Hematopoietic multipotent progenitor cell (in vitro differentiated cells): ENCODE results near the gene SPACA7. TPM values are rescaled to one million over a fixed set of nuclear protein-coding genes. Genes with fewer than 3 reads are reported as not detected.
"Not testable (repeated sequence)": the region's sequence is repeated elsewhere in the genome, so short reads cannot be mapped to it uniquely, and the experiment has no call there.

Experiments
- DNase-seq, 3 donors: peaks; one replicate each; pipeline ENCODE4 v3.0.0-alpha.2; 2011 to 2015; ENCODE audit warnings: low read depth in 2 of 3, low spot score in 2 of 3
- total RNA-seq: library from RNA; depleted of rRNA; stranded (reverse); fragments of >200 nt; gene quantifications from one replicate; pipeline ENCODE4 v1.2.3, GENCODE V29; 2012

Gene SPACA7
- total RNA-seq, 1 donor: not detected

DNA sequence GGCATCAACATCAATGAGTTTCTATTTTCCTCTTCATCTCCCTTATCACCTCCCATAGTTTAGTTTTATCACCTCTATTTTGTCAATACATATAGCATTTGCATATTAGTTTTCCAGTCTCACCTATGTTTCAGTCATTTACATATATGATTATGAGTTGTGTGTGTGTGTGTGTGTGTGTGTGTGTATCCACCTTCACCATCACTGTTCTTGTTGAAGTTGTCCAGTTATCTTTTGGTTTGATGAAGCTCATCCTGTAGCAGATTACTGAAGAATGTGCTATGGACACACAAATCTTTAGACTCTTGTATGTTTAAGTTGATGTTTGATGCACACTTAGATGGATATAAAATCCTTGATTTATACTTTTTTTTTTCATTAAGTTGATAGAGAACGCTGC, 40.5 kb downstream of the SPACA7 start:
- DNase-seq: no peak

DNA sequence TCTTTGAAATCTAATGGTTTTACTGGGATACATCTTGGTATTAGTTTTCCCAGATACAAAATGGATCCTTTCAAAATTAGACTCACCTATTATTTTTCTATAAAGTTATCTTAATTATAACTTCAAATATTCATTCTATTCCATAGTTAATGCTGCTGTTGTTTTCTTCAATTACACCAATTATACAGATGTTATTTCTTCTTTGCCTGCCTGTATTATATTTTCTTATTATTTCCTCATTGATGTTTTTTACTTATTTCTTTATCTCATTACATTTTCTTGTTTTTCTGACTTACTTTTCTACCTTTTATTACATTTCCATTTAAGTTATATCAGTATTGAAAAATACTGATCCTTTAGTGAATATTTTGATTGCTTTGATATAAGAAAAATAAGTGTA, 40.9 kb downstream of the SPACA7 start:
- DNase-seq: no peak

DNA sequence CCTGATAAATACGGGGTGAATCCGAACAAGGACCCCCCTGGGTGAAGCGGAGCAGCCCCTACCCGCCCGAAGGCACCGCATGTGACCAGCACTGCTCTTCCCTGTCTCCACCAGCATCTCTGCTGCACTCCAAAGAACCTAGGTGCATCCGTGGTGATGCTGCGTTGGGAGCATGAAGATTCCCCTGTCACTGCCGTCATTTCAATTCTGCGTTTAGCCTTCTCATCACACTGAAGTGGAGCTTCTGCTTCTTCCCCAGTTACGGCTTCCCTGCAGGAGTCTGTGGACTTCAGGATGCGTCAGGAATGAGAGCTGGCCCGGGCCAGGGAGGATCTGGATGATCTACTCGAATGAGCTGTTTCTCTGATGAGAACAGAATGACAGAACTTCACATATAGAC, 47.9 kb downstream of the SPACA7 start:
- no peak for DNase-seq

DNA sequence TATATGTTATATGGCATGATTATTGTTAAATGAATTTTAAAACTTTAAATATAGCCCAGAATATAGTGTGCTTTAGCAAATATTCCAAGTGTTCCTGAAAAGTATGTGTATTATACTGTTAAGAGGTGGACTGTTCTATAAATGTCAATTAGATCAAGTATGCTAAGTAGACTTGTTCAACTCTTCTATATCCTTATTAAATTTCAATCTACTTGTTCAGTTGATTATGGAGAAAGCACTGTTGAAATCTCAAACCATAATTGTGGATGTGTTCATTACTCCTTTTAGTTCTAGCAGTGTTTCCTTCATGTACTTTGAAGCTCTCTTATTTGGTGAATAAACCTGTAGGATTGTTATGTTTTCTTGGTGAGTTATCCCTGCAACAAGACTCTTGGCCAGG, 52.5 kb downstream of the SPACA7 start:
- DNase-seq: no peak

DNA sequence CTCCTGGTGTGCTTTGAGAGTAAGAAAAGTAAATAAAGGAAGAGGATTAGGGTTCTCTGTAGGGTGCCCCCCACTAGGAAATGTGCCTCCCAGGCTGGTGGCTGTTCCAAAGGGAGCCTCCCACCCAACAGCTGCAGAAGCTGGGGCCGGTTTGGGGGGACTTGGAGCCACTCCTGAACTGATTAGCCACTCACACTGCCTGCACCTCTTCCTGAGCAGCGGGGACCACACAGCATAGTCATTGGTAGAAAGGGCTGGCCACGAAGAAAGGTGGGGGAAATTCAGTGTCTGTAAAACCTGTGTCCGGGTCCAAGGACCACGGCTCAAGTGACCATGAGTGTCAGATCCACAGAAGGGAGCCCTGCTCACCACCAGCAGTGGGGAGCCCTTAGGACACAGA, 55.6 kb downstream of the SPACA7 start:
- no peak for DNase-seq

DNA sequence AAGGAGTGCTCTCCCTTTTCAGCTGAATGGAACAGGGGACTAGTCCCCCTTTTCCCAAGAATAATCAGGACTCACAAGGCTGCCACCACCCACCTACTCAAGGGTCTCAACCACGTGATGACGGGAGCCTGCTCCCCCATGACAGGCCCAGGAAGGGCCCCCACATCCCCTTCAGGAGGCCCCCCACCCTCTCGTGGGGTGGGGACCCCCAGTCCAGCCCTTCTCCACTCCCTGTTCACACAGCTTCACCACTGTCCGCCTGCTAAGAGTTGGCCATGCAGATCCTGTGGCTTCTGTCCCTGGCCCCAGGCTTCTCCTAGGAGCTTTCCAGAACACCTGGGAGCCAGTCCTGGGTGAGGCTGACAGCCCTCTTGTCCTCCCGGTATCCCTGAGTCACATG, 56.6 kb downstream of the SPACA7 start:
- DNase-seq: not testable (repeated sequence)

DNA sequence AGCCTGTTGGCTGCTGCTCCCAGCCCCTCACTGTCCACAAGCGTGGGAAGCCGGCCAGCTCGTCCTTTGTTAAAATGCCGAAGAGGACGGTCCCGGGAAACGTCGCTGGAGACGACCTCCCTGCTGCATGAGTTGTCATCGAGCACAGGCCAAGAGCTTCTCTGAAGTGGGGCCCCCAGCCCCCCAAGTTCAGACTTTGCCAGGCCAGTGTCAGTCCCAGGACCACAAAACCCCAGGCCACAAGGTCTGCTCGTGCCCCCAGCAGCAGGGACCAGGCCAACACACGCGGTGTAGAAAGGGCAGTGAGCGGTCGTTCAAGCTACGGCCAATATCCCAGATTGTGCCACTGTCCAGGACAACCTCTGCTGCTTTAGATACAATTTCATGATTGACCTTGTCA, 57.4 kb downstream of the SPACA7 start:
- DNase-seq: not testable (repeated sequence)

DNA sequence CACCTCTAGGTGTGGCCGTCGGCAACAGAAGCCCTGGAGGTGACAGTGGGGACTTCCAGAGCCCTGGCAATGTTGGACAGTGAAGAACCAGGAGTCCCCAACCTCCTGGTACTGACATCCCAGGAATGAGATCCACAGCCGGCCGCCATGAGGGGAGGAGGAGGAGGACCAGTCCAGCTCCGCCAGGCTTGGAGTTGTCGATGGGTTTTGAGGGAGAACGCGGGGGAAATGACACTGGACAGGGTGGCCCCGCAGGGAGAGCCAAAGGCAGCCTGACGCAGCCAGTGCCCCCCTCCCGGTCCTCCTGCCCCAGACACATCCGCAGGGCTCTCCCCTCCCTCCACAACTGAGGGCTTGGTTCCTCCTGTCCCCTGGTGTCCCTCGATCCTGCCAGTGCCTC, 57.9 kb downstream of the SPACA7 start:
- no peak for DNase-seq

DNA sequence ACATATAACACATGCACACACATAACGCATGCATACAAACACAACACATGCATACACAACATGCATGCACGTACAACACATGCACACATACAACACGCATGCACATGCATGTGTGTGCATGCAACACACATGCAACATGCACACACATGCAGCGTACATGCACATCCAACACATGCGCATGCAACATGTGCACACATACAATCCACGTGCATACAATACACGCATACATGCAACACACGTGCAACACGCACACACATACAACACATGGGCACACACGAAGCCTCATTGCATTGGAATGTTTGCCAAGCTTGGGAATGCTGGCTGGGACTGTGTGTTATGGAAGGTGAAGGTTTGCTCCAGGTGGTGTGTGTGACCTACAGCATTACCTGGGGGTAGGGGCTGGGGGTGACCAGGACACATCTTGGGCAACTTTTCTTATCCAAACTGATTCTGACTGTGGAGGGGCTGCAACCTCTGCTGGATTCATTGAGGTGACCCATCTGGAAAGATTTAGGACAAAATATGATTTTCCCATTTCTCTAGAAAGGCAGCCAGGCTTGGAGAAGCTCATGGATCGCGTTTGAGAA, 58.9 kb downstream of the SPACA7 start:
- DNase-seq: no peak

DNA sequence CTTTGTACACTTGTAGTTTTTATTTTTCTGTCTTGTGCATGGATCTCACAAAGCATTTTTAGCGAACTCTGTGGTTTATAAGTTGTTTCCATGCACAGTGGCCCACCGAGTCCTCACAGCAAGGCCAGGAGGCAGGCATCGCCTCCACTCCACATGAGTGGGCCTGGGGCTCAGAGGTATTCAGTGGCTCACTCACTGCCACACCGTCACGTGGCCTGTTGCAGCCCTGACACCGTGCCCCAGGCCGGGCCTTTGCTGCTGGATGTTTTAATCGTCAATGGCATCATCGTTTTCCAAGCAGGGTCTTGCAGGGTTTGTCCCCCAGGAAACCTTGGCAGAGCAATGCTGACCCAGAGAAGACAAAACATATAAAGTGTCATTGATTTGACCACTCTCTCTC, 59.8 kb downstream of the SPACA7 start:
- DNase-seq: no peak

DNA sequence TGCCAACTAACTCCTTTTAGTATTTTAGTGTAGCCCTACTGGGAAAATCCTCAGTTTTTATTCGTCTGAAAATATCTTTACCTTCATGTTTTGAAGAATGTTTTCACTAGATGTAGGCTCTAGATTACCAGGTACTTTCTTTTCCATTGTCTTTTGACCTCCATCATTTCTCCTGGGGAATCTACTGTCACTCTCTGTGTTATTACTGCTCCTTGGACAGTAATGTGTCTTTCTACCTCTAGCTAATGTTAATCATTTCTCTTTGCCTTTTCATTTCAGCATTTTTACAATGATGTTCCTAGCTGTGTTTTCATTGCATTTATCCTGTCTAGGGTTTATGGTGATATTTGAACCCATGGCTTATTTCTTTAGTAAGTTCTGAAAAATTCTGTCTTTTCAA, 61.9 kb downstream of the SPACA7 start:
- DNase-seq: no peak

DNA sequence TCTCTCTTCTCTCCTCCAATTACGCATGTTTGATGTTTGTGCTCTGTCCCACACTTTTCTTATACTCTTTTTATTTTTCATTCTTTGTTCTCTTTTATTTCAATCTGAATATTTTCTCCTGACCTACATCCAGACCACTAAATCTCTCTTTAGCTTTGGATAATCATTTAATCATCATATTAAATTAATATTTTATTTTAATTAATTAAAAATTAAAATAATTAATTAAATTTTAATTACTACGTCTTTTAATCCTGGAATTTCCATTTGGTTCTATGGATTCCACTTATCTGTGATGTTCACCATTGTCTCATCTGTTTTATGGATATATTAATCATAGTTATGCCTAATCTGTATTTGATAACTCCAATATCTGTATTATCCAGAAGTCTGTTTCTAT, 62.4 kb downstream of the SPACA7 start:
- no peak for DNase-seq

DNA sequence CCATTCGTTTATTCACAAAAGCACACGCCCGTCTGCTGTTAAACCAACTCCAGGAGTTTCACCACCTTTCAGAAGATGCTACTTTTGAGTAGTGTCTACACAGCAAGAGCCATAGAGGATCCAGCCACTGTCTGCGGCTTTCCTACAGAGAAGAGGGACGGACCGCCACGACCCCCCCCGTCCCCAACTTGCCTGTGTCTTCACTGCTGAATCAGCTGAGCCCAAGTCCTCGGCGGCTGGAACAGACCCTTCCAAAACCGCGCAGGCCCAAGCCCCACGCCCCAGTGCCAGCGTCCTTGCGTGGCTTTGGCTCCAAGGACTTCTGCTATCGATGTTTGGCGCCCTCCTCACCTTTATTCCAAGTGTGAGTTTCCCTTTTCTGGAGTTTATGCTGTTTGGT, 65.1 kb downstream of the SPACA7 start:
- DNase-seq: no peak

DNA sequence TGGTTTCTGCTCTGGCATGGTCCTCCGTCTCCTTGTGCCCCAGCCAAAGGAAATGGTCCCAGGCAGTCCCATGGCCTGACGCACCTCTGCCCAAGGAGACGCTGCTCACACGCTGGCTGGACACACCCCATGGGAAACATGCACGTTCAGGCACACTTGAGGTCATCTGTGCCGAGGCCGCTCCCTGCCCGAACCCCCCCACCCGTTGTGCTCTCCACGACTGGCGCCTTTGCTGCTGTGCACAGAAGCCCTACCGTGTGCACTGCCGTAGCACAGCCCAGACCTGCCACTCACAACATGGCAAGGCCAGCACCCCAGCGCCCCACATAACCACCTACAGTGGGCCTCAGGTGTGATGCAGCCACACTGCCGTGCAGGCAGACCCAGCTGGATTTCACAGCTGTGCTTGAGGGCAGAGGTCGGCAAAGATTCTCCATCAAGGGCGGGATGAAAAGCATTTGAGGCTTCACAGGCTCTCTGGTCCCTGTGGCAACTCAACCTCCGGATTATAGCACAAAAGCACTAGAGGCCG, 65.7 kb downstream of the SPACA7 start:
- DNase-seq: no peak

DNA sequence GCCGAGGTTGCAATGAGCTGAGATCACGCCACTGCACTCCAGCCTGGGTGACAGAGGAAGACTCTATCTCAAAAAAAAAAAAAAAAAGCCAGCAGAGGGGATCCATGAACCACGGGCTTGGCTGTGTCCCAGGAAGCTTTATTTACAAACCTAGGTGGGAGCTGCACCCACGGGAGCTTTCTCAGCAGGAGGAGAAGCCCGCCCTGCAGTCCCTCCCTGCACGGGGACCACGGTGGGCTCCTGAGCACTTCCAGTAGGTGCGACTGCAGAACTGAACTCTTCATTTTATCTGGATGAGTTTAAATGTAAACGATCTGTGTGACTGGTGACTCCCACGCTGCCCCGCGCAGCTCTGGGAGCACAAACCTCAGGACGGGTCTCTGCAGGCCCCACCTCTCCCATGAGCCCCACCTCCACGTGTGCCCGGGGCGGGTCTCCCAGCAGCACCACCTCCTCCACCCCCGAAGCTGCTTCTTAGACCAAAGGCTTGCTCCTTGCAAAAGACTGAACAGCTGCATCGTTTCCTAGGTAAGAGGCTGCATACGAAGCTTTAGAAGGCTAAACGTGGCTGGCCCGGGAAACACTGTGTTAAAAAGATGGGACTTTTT, 66.4 kb downstream of the SPACA7 start:
- no peak for DNase-seq

DNA sequence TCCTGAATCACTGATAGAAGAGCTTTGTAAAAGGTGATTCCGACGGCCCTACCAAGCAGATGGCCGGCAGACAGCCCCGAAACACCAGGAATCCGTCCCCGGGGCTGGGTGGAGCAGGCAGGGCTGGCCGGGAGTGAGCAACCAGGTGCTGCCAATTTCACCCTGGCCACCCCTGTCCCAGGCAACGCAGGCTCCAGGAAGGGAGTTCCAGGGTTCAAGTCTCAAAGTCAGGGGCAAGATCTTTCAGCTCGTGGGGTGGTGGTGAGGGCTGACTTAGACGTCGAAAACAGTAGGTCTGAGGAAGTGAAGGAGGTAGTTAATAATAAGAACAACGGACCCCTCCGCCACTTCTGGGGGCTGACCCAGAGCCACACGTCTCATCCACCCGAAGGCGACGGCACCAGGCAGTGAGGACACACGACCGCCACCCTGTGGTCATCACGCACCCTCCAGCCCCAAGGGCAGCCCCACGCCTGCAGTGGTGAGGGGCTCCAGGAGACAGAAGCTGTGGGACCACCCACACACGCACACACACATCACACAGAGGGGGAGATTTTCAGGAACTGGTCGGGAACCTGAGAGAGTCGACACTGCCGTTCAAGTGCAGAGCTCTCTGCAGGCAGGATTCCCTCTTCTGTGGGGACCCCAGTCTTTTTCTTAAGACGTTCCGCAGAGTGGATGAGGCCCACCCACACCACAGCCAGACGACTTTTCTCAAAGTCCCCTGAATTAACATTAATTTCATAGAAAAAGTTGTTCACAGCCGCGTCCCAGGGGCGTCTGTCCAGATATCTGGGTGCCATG, 67.2 kb downstream of the SPACA7 start:
- peak in 2 of 3 donors; percentile 14 to 42 for DNase-seq

DNA sequence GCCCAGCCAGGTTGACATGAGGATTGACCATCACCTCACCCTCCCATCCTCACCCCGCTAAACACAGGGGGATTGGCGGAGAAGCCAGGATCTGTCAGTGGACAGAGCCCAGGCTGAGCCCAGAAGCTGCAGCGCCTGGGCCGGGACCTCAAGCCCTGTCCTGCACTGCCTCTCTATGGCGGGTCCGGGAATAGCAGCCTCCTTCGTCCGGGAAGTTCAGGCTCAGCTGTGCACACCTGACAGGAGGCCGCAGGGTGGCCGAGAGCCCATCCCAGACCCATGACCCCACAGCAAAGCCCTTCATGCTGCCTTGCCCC, 67.8 kb downstream of the SPACA7 start:
- DNase-seq: peak in 2 of 3 donors; percentile 40 to 56

DNA sequence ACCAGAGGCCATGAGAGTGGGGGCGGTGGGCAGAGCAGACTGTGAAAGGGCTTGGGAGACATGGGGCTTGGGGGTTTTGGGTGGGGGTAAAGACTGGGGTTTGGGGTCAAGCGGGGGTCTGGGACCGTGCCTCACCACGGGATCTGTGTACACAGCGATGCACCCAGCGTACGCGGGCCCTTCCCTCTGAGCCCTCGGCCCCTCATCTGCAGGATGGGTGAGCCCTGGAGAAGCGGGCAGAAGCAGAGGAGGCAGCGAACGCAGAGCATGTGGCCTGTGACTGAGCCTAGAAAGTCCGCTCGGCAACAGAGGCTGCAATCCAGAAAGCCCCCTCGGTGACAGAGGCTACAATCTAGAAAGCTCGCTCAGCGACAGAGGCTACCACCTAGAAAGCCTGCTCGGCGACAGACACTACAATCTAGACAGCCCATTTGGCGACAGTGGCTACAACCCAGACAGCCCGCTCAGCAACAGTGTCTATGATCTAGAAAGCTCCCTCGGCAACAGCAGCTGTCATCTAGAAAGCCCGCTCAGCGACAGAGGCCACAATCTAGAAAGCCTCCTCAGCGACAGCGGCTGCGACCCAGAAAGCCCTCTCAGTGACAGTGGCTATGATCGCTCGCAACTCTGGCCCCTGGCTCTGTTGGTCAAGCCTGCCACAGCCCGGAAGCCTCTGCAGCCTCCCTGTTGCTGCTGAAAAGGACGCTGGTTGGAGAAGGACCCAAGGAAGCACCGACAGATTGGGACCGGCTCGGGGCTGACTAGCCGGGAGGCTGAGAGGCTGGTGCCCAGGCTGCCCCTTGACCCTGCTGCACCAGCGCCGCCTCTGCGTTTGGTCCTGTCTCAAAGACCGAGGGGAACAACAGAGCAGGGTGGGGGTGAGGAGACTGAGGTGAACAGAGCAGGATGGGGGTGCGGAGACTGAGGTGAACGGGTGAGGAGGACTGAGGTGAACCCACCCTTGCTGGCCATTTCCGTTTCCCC, 68.6 kb downstream of the SPACA7 start:
- DNase-seq: no peak

DNA sequence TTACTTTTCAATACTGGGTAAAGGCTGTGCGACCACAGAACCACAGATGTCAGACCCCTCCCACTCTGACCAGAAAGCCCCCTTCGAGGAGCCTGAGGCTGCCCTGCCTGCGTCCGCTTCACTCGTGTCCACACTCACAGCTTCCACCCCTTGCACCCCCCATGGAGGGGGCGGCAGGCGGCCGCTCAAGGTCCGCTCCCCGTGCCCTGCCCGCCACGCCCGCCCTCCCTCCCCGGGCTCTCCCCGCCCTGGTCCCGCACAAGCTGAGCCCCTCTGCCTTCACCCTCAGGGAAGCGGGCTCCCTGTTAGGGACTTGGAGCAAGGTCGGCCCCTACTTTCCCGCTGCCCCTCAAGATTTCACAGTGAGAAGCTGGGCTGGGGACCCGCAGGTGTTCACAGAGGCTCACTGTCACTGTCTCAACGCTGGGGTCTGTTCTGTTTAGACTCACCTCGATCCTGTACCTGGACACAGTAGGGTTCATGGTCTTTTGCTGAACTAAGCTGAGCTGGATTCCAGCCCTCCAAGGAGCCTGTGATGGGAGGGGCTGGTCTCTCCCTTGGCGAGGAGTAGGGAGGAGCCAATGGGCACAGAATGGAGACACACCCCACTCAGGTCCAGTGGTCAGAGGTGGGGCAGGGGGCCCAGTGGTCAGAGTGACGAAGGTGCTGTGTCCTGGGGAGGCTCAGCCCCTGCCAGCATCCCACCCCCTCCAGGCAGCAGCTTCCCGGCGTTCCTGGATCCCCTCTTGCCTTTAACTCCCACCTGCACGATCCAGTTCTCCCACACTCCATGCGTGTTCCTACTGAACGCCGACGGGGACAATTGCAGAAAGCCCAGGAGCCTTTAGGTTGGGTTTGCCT, 69.5 kb downstream of the SPACA7 start:
- no peak for DNase-seq

DNA sequence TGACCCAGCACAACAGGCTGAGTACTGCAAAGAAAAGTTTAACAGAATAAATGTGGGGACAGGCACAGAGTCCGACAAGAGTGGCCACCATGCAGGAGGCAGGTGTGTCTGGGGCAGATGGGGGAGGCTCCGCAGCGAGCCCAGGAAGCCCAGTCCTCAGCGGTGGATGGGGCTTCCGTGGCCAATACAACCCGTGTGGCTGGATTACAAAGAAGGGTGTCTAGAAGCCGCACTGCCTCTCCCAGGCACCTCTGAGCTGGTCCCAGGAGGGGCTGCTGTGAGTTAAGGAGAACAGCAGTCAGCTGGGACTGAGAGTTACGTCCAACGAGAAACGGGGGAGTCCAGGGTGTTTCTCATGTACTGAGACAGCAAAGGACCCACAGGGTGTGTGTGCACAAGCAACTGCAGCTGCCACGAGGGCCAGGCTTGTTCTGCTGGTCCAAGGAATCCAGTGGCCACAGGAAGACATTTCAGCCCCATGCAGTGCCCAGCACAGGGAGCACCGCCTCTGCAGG, 70.2 kb downstream of the SPACA7 start:
- no peak for DNase-seq
